Tibial nerve (tissue), 4 donors: ENCODE results near the gene PHACTR1. TPM values are rescaled to one million over a fixed set of nuclear protein-coding genes. Genes with fewer than 3 reads are reported as not detected.

Experiments
- DNase-seq, 2 donors: peaks; one replicate each; pipeline ENCODE4 v3.0.0-alpha.2; 2019; ENCODE audit warnings: low spot score in 2 of 2
- H3K27ac ChIP-seq, 4 donors: fragments of 200-600 bp; sonication (generic) in 3 of 4; one replicate each; pipeline ENCODE4 v1.5.1; 2017 to 2019; ENCODE audit warnings: mild to moderate bottlenecking in 1 of 4
- H3K27me3 ChIP-seq, 2 donors: fragments of 200-600 bp; sonication (generic) in 1 of 2; one replicate each; pipeline versions ENCODE4 v1.5.1 to v1.6.0; 2017 to 2019
- H3K36me3 ChIP-seq, 3 donors: fragments of 200-600 bp; sonication (generic); one replicate each; pipeline ENCODE4 v1.5.1; 2018 to 2019
- H3K4me1 ChIP-seq, 4 donors: fragments of 200-600 bp; sonication (generic) in 3 of 4; one replicate each; pipeline ENCODE4 v1.5.1; 2017 to 2019
- H3K4me3 ChIP-seq, 4 donors: fragments of 200-600 bp; sonication (generic) in 3 of 4; one replicate each; pipeline ENCODE4 v1.5.1; 2017 to 2019; ENCODE audit warnings: mild to moderate bottlenecking in 1 of 4, moderate library complexity in 1 of 4
- H3K9me3 ChIP-seq, 4 donors: fragments of 200-600 bp; sonication (generic) in 3 of 4; one replicate each; pipeline ENCODE4 v1.5.1; 2017 to 2019
- EP300 ChIP-seq, 2 donors: sonication (generic); formaldehyde crosslinking; IDR thresholded peaks; one replicate each; pipeline ENCODE4 v1.6.1; 2017; ENCODE audit warnings: antibody characterized with exemption in 2 of 2, mild to moderate bottlenecking in 1 of 2
- POLR2A ChIP-seq, 2 donors: fragments of 450-650 bp; IDR thresholded peaks; one replicate each; pipeline ENCODE4 v1.6.1; 2017; ENCODE audit warnings: antibody characterized with exemption in 2 of 2, mild to moderate bottlenecking in 2 of 2, moderate library complexity in 2 of 2
- WGBS, 2 donors: methylation state at CpG; one replicate each; pipeline ENCODE4 v1.1.5; 2018; 5-methylcytosine and 5-hydroxymethylcytosine counted together
- total RNA-seq, 4 donors: library from RNA; depleted of rRNA; stranded (reverse); fragments of >200 nt; gene quantifications; one replicate each; pipeline ENCODE4 v1.1.0, GENCODE V29; 2016
- TF ChIP-seq, protein P1 (sequence below), 5 experiments: fragments of 200-600 bp in 3 of 5; fragments of 450-650 bp in 2 of 5; sonication (generic) in 3 of 5; IDR thresholded peaks; one replicate each; pipeline ENCODE4 v1.5.1; 2016 to 2019; ENCODE audit warnings: antibody characterized with exemption in 5 of 5, mild to moderate bottlenecking in 3 of 5, moderate library complexity in 2 of 5

PHACTR1 gene
- total RNA-seq, 4 donors from 2014 or later = 1.5 to 2.7 (median 1.6) TPM

DNA sequence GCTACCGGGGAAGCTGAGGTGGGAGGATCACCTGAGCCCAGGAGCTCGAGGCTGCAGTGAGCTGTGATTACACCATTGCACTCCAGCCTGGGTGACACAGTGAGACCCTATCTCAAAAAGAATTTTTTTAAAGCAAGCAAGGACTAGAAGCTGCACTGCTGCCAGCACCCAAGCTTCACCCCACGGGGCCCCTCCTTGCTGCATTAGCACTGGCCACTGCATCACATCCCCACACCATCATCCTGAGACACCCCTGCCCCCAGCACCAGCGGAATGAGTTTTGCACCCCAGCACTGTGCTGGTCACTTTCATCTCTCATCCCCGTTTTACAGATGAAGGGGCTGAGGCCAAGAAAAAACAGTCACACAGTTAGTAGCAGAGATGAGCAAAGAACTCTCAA lies 580.8 kb downstream of the PHACTR1 start:
- peaks cover 0 to 15% (median 7%) of the 10 kb centered on the region in 4 donors for H3K4me1 ChIP-seq
- H3K27me3 ChIP-seq = no peaks in the 10 kb centered on the region
- WGBS, 2 donors = 89 to 93% methylated on average over 5 of the region's 5 CpGs
- TF ChIP-seq, protein P1, sequence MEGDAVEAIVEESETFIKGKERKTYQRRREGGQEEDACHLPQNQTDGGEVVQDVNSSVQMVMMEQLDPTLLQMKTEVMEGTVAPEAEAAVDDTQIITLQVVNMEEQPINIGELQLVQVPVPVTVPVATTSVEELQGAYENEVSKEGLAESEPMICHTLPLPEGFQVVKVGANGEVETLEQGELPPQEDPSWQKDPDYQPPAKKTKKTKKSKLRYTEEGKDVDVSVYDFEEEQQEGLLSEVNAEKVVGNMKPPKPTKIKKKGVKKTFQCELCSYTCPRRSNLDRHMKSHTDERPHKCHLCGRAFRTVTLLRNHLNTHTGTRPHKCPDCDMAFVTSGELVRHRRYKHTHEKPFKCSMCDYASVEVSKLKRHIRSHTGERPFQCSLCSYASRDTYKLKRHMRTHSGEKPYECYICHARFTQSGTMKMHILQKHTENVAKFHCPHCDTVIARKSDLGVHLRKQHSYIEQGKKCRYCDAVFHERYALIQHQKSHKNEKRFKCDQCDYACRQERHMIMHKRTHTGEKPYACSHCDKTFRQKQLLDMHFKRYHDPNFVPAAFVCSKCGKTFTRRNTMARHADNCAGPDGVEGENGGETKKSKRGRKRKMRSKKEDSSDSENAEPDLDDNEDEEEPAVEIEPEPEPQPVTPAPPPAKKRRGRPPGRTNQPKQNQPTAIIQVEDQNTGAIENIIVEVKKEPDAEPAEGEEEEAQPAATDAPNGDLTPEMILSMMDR (IDR thresholded peaks at IDR 0.05) = no peak
- no peak for TF ChIP-seq EP300 (IDR thresholded peaks at IDR 0.05)
- TF ChIP-seq POLR2A (IDR thresholded peaks at IDR 0.05) = no peak
- no peaks in the 10 kb centered on the region for H3K9me3 ChIP-seq
- peaks cover 0 to 88% (median 5%) of the 10 kb centered on the region in 3 donors for H3K36me3 ChIP-seq
- H3K4me3 ChIP-seq = no peak overlapping the region
- no peak overlapping the region for H3K27ac ChIP-seq
- DNase-seq = no peak

DNA sequence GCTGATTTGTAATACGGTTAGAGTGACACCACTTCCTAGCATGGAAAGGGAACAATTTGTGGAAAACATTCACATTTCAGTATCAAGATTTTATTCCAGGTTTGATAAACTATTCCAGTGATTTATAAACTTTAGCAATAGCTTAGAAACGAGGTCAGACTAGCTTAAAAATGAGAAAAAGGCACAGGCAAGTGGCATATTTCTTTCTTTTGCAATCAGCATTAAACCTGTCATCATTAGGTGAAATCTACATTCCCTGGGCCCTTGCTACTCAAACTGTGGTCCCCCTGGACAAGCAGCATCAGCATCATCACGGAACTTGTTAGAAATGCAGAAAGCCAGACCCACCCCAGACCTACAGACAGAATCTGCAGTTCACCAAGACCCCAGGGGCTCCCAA lies 581.9 kb downstream of the PHACTR1 start:
- WGBS, 2 donors = 62 to 87% methylated on average over 3 of the region's 3 CpGs
- no peak for DNase-seq
- Histone ChIP-seq H3K4me1 (peaks cover 0 to 26% (median 14%) of the 10 kb centered on the region in 4 donors), H3K9me3 (no peaks in the 10 kb centered on the region), H3K36me3 (peaks cover 0 to 77% (median 5%) of the 10 kb centered on the region in 3 donors), H3K4me3 (no peak overlapping the region), H3K27me3 (no peaks in the 10 kb centered on the region), H3K27ac (no peak overlapping the region)
- TF ChIP-seq, protein P1 (IDR thresholded peaks at IDR 0.05) = no peak
- TF ChIP-seq EP300 (IDR thresholded peaks at IDR 0.05) = no peak
- TF ChIP-seq POLR2A (IDR thresholded peaks at IDR 0.05) = no peak

DNA sequence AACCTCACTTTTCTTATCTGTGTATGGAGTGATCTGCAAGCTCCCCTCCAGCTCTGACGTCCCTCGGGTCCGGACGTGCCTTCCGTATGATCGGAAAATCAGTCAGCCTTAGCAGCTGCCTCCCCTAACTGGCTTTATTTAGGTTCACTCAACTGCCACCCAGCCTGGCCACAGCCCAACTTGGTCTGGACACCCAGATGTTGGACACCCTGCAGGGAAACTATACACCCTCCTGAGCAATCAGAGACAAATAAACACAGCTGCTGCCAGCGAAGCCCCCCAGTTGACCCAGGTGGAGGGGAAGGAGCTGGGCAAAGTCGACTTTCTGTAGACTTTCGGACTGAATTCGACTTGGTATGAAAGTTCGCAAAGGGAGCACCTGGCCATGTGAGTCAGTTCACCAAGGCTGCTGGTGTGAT lies 582.8 kb downstream of the PHACTR1 start:
- Histone ChIP-seq H3K27me3 (no peaks in the 10 kb centered on the region), H3K4me3 (no peak overlapping the region), H3K4me1 (peaks cover 0 to 35% (median 22%) of the 10 kb centered on the region in 4 donors), H3K27ac (no peak overlapping the region), H3K9me3 (no peaks in the 10 kb centered on the region), H3K36me3 (peaks cover 0 to 67% (median 5%) of the 10 kb centered on the region in 3 donors)
- TF ChIP-seq POLR2A (IDR thresholded peaks at IDR 0.05) = no peak
- TF ChIP-seq, protein P1 (IDR thresholded peaks at IDR 0.05) = no peak
- TF ChIP-seq EP300 (IDR thresholded peaks at IDR 0.05) = no peak
- no peak for DNase-seq
- WGBS, 2 donors = 92 to 95% methylated on average over 11 of the region's 11 CpGs

DNA sequence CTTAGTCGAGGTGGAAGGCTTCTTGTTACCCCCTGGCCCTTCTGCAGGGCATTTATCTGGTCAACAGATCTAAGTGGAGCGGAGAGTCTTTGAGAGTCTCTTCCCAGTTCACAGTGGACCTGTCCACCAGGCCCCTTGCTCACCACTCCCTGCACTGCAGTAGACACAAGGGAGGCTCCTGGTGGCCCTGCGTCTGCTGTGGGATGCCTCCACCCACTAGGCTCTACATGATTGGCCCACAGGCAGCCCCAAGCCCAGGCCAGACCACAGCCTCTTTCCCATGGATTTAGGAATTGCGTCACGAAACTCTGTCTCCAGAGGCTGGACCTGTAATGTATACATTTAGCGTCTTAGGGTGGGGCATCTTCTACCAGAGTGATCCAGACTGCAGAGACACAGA lies 583.4 kb downstream of the PHACTR1 start:
- TF ChIP-seq, protein P1 (IDR thresholded peaks at IDR 0.05) = no peak
- TF ChIP-seq EP300 (IDR thresholded peaks at IDR 0.05) = no peak
- no peak for TF ChIP-seq POLR2A (IDR thresholded peaks at IDR 0.05)
- H3K27me3 ChIP-seq = no peaks in the 10 kb centered on the region
- H3K4me3 ChIP-seq = no peak overlapping the region
- peaks cover 0 to 66% (median 5%) of the 10 kb centered on the region in 3 donors for H3K36me3 ChIP-seq
- no peak for DNase-seq
- peaks cover 0 to 40% (median 24%) of the 10 kb centered on the region in 4 donors for H3K4me1 ChIP-seq
- WGBS, 2 donors = 85 to 93% methylated on average over 6 of the region's 6 CpGs
- no peak overlapping the region for H3K27ac ChIP-seq
- H3K9me3 ChIP-seq = no peaks in the 10 kb centered on the region

DNA sequence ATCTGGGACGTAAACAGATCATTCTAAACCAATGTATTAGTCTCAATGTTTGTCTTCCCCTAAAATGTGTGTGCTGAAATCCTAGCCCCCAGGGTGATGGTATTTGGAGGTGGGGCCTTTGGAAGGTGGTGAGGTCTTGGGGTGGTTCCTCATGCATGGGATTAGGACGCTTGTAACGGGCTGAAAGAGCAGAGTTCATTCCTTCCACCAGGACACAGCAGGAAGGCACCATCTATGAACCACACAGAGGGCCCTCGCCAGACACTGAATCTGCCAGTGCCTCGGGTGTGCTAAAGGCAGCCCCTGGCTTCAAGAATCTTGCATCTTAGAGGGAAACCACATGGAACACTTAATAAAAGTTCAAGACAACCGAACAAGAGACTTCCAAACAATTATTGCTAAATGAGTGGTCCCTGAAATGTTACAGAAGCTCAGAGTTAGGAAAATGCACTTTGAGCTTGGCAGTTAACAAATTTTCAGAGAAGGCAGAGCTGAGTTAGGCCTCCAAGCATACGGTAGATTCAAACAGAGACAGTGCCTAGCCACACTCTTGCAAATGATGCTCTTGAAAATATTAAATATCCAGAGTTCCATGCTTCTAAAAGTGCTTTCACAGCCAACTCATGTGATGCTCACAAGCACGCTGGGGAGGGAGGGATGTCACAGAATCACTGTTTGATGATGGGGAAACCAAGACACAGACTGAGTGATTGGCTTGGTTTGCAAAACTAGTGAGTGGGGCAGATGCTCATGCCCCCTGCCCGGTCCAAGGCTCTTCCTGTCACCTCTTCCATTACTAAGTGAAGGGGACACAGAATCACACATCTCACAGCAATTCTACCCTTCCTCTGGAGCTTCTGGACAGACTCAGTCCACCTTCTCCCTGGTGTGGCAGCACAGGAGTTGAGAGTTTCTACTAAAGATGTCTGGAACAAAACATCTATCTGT lies 584.4 kb downstream of the PHACTR1 start:
- Histone ChIP-seq H3K4me3 (no peak overlapping the region), H3K9me3 (no peaks in the 10 kb centered on the region), H3K27ac (peak overlapping the region in 2 of 4 donors; percentile 90 to 91), H3K27me3 (no peaks in the 10 kb centered on the region), H3K4me1 (peaks cover 0 to 41% (median 24%) of the 10 kb centered on the region in 4 donors), H3K36me3 (peaks cover 0 to 60% (median 5%) of the 10 kb centered on the region in 3 donors)
- no peak for TF ChIP-seq EP300 (IDR thresholded peaks at IDR 0.05)
- 82 to 85% methylated on average over 9 of the region's 9 CpGs for WGBS, 2 donors
- no peak for DNase-seq
